BJ (cell line): ENCODE data around the gene IER5L. TPM values are rescaled to one million over a fixed set of nuclear protein-coding genes. Genes with fewer than 3 reads are reported as not detected.

Source experiments
- CTCF ChIA-PET: fragments of 350-600 bp; formaldehyde crosslinking; extraction: SDS; loops from one replicate; lab custom pipeline; 2021; ENCODE audit warnings: antibody characterized with exemption, inconsistent platforms; lab: Yijun Ruan, JAX
- POLR2A ChIA-PET: fragments of 300-600 bp; sonication (Branson Sonifier 250); formaldehyde crosslinking; extraction: SDS; loops from one replicate; lab custom pipeline; 2021; ENCODE audit warnings: antibody characterized with exemption; lab: Charles Lee
- DNase-seq: peaks from one replicate; pipeline ENCODE4 v3.0.0-alpha.2; 2011; ENCODE audit warnings: low read depth
- H3K27me3 ChIP-seq: 2 replicates; pipeline ENCODE4 v1.6.0; 2011; ENCODE audit warnings: low read length; ENCODE audit not compliant: control insufficient read depth, insufficient read depth
- H3K36me3 ChIP-seq: 2 replicates; pipeline ENCODE4 v1.5.1; 2011; ENCODE audit warnings: low read length; ENCODE audit not compliant: control insufficient read depth, insufficient read depth
- H3K4me3 ChIP-seq: 2 replicates; pipeline ENCODE4 v1.5.1; 2011; ENCODE audit warnings: low read depth, mild to moderate bottlenecking, control low read depth, low read length
- polyA plus RNA-seq: library from polyadenylated mRNA; depleted of rRNA; stranded (reverse); fragments of >200 nt; gene quantifications from 2 replicates; pipeline ENCODE4 v1.2.3, GENCODE V29; 2011
- TF ChIP-seq, protein P1 (sequence below): IDR thresholded peaks from 2 replicates; pipeline ENCODE4 v1.5.1; 2011; ENCODE audit warnings: low read depth, mild to moderate bottlenecking, control low read depth, inconsistent platforms, low read length, moderate library complexity; ENCODE audit not compliant: insufficient read depth

IER5L gene
- polyA plus RNA-seq, 1 experiment = 8.7 TPM

DNA sequence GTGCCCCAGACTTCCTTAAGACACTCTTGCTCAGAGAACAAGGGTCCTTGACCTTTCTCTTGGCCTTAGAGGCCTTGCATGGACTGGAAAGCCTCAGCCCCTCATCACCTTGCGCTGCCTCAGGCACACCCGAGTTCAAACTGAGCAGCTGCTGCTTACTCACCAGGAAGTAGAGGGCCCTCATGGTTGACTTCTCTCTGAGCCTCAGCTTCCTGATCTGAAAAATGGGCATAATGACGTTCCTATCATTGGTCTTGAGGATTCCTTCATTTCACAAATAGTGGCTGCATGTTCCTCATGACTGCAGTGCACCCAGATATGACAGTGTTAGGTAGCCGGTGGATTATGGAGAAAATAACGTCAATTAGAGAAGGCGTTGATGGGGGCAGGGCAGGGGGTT, 28.6 kb downstream of the IER5L start:
- CTCF ChIA-PET = interaction anchor here (0.7 kb wide), 1 partner anchor 9 kb away, joined by 3 read pairs; no protein-coding TSS in a partner anchor
- no peak for DNase-seq
- TF ChIP-seq, protein P1, sequence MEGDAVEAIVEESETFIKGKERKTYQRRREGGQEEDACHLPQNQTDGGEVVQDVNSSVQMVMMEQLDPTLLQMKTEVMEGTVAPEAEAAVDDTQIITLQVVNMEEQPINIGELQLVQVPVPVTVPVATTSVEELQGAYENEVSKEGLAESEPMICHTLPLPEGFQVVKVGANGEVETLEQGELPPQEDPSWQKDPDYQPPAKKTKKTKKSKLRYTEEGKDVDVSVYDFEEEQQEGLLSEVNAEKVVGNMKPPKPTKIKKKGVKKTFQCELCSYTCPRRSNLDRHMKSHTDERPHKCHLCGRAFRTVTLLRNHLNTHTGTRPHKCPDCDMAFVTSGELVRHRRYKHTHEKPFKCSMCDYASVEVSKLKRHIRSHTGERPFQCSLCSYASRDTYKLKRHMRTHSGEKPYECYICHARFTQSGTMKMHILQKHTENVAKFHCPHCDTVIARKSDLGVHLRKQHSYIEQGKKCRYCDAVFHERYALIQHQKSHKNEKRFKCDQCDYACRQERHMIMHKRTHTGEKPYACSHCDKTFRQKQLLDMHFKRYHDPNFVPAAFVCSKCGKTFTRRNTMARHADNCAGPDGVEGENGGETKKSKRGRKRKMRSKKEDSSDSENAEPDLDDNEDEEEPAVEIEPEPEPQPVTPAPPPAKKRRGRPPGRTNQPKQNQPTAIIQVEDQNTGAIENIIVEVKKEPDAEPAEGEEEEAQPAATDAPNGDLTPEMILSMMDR = no peak
- H3K36me3 ChIP-seq = peaks cover 27% of the 10 kb centered on the region
- POLR2A ChIA-PET = no interaction called here
- H3K27me3 ChIP-seq = no peaks in the 10 kb centered on the region
- H3K4me3 ChIP-seq = no peak overlapping the region

DNA sequence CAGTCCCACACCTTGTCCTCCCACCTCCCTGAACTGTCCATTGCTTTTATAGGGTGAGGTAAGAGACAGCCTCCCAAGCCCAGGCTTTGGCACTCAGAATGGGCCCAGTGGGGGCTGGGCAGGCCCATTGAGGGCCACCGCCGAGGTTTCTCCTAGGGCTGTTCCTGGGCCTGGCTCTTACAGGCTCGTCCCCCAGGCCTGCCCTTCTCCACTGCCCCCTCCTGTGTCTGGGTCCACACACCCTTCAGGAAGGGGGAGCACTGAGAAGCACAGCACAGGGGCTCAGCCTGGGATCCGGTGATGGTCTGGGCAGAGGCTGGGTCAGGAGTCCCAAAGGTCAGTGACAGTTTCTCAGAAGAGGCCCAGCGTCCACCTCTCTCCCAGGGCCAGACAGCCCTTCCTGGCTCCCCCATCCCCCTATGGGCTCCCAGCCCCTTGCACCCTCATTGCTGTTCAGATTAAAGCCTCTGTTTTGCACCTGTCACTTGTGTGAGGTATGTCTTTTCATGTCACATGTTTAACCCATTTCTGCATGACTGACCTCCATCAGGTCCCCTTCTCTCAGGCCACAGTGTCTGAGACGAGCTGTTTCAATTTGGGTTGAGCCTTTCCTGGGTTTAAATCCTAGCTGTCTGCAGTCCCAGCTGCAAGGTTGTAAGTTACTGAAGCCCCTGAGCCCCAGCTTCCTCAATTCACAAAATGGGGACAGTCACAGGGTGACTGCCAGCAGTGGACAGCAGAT, 29.4 kb downstream of the IER5L start:
- no peak for DNase-seq
- H3K27me3 ChIP-seq = no peaks in the 10 kb centered on the region
- TF ChIP-seq, protein P1 = no peak
- CTCF ChIA-PET = interaction anchor here (0.7 kb wide), 1 partner anchor 9 kb away, joined by 3 read pairs; no protein-coding TSS in a partner anchor
- POLR2A ChIA-PET = no interaction called here
- H3K36me3 ChIP-seq = peaks cover 32% of the 10 kb centered on the region
- H3K4me3 ChIP-seq = no peak overlapping the region

GRCh38 chr9:129146441-129146941, 31.6 kb downstream of the IER5L start:
- Histone ChIP-seq H3K36me3 (peaks cover 37% of the 10 kb centered on the region), H3K27me3 (no peaks in the 10 kb centered on the region), H3K4me3 (no peak overlapping the region)
- TF ChIP-seq, protein P1 = no peak
- DNase-seq = no peak
- ChIA-PET CTCF (interaction anchor here (0.6 to 16.9 kb wide), 9 partner anchors 15 to 591 kb away, joined by 3 to 335 read pairs (median 3); partner anchors contain the start of genes IER5L and NTMT1), POLR2A (interaction anchor here (0.8 to 0.9 kb wide), 2 partner anchors 21 to 29 kb away, joined by 3 read pairs; no protein-coding TSS in a partner anchor)

- Histone ChIP-seq H3K36me3 (peaks cover 34% of the 10 kb centered on the region), H3K4me3 (no peak overlapping the region), H3K27me3 (no peaks in the 10 kb centered on the region)
- POLR2A ChIA-PET = interaction anchor here (0.8 to 0.9 kb wide), 2 partner anchors 21 to 29 kb away, joined by 3 read pairs; no protein-coding TSS in a partner anchor
- CTCF ChIA-PET = interaction anchor here (0.8 to 16.9 kb wide), 9 partner anchors 14 to 479 kb away, joined by 3 to 335 read pairs (median 4); partner anchors contain the start of genes IER5L and NTMT1
- TF ChIP-seq, protein P1 = peak; percentile 29
- no peak for DNase-seq
These were observed 32.2 kb downstream of the IER5L start for GRCh38 chr9:129145841-129146292.

DNA sequence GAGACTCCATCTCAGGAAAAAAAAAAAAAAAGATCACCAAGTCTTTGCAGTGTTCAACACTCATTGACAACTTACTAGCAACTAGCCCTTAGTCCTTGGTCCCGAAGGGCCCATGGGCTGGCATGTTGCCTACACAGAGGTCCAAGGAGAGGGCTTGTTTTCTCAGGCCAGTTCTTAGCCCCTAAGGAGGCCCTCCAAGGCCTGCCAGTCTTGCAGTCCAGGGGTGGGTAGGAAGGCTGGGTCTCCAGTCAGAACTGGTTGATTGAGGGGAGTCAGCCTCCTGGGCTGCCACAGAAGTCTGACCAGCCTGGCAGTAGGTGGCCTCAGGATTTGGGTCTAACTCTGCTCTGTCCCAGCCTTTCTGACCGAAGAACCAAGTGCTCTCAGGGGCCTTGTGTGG, 32.7 kb downstream of the IER5L start:
- Histone ChIP-seq H3K27me3 (no peaks in the 10 kb centered on the region), H3K4me3 (no peak overlapping the region), H3K36me3 (peaks cover 30% of the 10 kb centered on the region)
- DNase-seq = no peak
- CTCF ChIA-PET = interaction anchor here (0.8 to 16.9 kb wide), 6 partner anchors 14 to 480 kb away, joined by 3 to 335 read pairs (median 7); partner anchors contain the start of genes IER5L and NTMT1
- POLR2A ChIA-PET = no interaction called here
- TF ChIP-seq, protein P1 = no peak
